ENCODE measurements around the gene ALG12.
"Not testable (repeated sequence)": the region's sequence is repeated elsewhere in the genome, so short reads cannot be mapped to it uniquely, and the experiment has no call there.

ALG12 gene

GRCh38 chr22:49862496-49862776 lies 55.8 kb downstream of the ALG12 start:
- DNase-seq = no peak

DNA sequence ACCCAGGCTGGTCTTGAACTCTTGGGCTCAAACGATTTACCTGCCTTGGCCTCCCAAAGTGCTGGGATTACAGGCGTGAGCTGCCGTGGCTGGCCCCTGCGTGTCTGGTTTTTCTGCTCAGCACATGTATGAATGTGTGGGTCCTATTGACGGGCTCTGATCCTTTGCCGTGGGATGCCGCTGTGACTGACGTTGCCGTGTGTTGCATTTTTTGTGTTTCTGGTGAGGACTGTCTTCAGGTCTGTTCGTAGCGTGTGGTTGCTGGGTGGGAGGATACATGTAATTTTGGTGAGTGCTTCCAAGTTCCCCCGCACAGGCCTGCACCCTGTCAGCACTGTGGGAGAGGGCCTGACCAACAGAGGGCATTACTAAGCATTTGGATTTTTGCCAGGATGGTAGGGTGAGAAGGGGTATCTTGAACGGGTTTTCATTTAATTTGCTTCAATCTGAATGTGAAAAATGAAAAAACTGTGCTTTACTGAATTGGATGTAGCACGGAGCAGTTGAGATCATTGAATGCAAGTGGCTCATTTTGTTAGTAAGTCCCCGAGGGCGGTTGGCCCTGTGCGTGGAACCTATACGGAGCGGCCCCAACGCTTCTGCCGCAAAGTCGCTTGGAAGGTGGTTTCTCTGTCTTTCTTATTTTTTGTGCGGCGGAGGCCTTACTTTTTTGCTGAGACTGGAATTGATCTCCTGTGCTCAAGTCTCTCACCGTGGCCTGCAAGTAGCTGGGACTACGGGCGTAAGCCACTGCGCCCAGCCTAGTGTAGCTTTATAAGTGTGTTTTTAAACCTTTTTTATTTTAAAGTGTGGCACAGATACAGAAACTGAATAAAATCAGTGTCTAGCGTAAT lies 56.4 kb downstream of the ALG12 start:
- no peak for DNase-seq

DNA sequence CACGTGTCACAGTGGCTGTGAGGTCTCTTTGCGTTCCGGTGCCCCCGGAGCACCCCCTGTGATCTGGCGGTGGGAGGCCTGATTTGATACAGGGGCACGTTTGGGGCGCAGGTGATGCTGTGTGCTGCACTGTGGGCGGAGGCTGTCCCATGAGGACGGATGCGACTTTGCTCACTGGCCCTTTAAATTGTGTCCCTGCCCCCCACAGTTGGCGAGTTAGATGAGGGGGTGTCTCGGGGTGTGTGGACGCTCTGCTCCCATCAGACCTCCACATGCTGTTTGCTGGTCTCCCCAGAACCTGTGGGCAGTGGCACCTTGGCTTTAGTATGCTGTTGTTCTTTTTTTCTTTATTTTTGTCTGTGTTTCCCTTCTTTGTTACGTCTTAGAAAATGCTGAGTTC lies 59.4 kb downstream of the ALG12 start:
- DNase-seq = no peak

- no peak for DNase-seq
Measured at GRCh38 chr22:49856766-49857618, 61.2 kb downstream of the ALG12 start.

DNA sequence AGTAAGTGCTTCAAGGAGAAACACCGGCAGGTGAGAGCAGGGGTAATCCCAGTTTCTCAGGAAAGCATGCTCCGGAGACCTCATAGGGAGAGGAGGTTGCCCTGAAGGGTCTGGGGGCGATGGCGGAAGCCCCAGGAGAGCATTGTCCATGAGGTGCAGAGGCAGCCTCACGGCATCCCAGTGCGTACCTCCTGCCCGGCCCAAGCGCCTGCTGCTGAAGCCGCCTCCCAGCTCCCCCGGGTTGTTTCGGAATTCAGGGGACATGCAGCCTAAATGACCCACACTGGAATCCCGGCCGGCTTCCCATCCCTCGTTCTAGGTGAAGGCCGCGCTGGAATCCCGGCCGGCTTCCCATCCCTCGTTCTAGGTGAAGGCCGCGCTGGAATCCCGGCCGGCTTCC lies 61.9 kb downstream of the ALG12 start:
- DNase-seq = no peak

DNA sequence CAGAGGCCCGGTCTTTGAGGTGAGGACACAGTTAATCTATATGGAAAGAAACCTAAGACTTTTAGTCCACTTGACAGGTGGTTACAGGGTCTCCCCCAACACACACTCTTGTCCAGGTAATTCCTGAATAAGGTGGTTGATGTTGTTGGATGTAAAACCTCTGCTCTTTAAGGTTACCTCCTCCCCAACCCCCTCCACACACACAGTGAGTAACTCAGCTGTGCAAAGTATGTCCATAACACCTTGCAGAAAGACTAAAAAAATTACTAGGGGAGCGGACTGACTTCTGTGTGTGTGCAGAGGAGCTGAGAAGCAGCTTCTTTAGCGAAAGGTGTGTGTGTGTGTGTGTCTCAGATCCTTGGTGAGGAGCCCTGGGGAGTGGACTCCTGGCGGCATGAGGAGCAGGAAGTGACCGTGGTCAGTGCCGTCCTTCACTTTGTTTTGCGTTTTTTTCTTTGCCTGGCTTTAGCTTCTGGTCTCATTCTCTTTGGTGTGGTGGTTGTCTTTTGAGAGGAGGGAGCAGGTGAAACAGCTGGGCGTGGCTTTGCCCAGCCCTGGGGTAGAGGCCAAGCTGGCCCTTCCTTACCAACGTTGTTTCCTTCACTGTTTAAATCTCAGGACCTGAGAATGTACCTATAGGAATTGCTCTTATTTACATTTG lies 62.9 kb downstream of the ALG12 start:
- DNase-seq = no peak

- DNase-seq = no peak
Measured at GRCh38 chr22:49853981-49854831, 64.0 kb downstream of the ALG12 start.

- DNase-seq = peak; percentile 92 to 99 (median 96)
Measured at GRCh38 chr22:49852898-49853894, 65.0 kb downstream of the ALG12 start, which contains the start of gene ZBED4. ZBED4 (plus strand) TSS chr22:49853844; CDS start chr22:49883663, 29,819 bp downstream.

DNA sequence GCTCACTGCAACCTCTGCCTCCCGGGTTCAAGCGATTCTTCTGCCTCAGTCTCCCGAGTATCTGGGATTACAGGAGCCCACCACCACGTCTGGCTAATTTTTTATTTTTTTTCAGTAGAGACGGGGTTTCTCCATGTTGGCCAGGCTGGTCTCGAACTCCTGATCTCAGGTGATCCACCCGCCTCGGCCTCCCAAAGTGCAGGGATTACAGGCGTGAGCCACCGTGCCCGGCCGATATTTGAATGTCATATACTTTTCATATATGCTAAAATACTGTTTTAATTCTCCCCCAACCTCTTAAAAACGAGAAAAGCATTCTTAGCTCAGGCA lies 65.7 kb downstream of the ALG12 start:
- DNase-seq = not testable (repeated sequence)

DNA sequence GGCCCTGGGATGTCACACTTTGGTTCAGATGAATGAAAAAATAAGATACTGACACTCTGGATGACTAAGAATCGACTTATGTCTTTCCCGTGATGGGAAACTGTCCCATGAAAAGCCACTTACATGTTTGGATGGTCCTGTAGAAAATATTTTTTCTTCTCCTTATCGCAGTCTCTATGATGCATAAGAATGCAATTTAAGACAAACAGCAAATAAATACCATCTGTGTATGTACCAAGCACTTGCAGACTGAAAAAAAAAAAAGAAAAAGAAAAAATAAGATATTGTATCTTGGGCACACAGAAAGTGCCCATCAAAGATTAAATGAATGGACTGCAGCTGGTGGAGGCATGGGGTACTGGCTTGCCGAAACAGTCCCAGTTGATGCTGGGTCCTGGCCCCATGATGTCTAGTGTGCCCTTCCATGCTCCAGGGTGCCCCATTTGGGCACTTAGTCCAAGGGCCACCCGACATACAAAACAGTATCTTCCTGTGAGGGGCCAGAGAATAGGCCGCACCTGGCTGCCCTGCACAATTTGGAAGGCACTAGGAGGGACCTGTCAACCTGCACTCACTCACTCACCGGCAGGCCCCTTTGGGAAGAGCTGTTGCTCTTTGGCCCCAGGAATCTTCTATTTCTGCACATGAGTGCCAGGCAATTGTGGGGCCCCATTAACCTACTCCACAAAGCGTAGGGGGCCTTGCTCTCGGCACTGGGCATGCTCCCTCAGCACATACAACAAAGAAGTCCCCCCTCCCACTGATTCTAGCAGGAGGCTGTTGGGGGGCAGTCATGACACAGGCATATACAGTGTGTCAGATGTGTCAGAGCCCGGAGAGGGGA lies 67.1 kb downstream of the ALG12 start:
- DNase-seq = no peak

Data from activated naive CD4-positive, alpha-beta T cell (primary cell).